GM23338 (cell line): ENCODE data around the gene CCR5. TPM values are rescaled to one million over a fixed set of nuclear protein-coding genes. Genes with fewer than 3 reads are reported as not detected.

Experiments
- ATAC-seq: fragments of 200-7000 bp; cut with Tn5 transposase; 3 replicates; pipeline ENCODE4 v1.9.1; 2020
- DNase-seq: peaks from one replicate; pipeline ENCODE4 v3.0.0-alpha.2; 2015; ENCODE audit warnings: low spot score
- H2AFZ ChIP-seq: fragments of 200-600 bp; sonication (generic); 2 replicates; pipeline ENCODE4 v1.8.0; 2016; ENCODE audit warnings: antibody characterized with exemption, mild to moderate bottlenecking, moderate library complexity
- H3F3A ChIP-seq: fragments of 200-600 bp; sonication (generic); replicated peaks from 2 replicates; pipeline ENCODE4 v1.8.0; 2017; ENCODE audit warnings: antibody characterized with exemption, mixed run types, low read depth
- H3K27ac ChIP-seq: fragments of 200-600 bp; sonication (generic); 2 replicates; pipeline ENCODE4 v1.6.1; 2016; ENCODE audit warnings: low read depth
- H3K27me3 ChIP-seq: fragments of 200-600 bp; sonication (generic); 2 replicates; pipeline ENCODE4 v1.8.0; 2016; ENCODE audit warnings: mild to moderate bottlenecking, mixed run types, moderate library complexity; ENCODE audit not compliant: insufficient read depth
- H3K36me3 ChIP-seq: fragments of 200-600 bp; sonication (generic); 2 replicates; pipeline ENCODE4 v1.8.0; 2016; ENCODE audit warnings: mild to moderate bottlenecking; ENCODE audit not compliant: insufficient read depth
- H3K4me1 ChIP-seq: fragments of 200-600 bp; sonication (generic); 2 replicates; pipeline ENCODE4 v1.8.0; 2016; ENCODE audit warnings: mild to moderate bottlenecking, moderate library complexity; ENCODE audit not compliant: insufficient read depth
- H3K4me2 ChIP-seq: fragments of 200-600 bp; sonication (generic); 2 replicates; pipeline ENCODE4 v1.7.1; 2017; ENCODE audit warnings: mixed run types
- H3K4me3 ChIP-seq: fragments of 200-600 bp; sonication (generic); 2 replicates; pipeline ENCODE4 v1.6.1; 2016; ENCODE audit warnings: mixed run types
- H3K79me2 ChIP-seq: fragments of 200-600 bp; sonication (generic); replicated peaks from 2 replicates; pipeline ENCODE4 v1.8.0; 2017; ENCODE audit warnings: mild to moderate bottlenecking; ENCODE audit not compliant: insufficient read depth
- H3K9me2 ChIP-seq: fragments of 200-600 bp; sonication (generic); 2 replicates; pipeline ENCODE4 v1.8.0; 2017; ENCODE audit not compliant: insufficient read depth
- H4K20me1 ChIP-seq: fragments of 200-600 bp; sonication (generic); replicated peaks from 2 replicates; pipeline ENCODE4 v1.8.0; 2017; ENCODE audit warnings: mild to moderate bottlenecking; ENCODE audit not compliant: insufficient read depth
- H3K27ac Mint-ChIP-seq: 2 replicates; pipeline ENCODE4 v1.8.0; 2020; ENCODE audit warnings: inconsistent platforms, mild to moderate bottlenecking, moderate library complexity, mixed read lengths
- H3K27me3 Mint-ChIP-seq: 3 replicates; pipeline ENCODE4 v1.8.0; 2022; ENCODE audit warnings: low read depth, mild to moderate bottlenecking, moderate library complexity, mixed read lengths, inconsistent platforms; ENCODE audit not compliant: insufficient read depth, poor library complexity
- H3K36me3 Mint-ChIP-seq: 3 replicates; pipeline ENCODE4 v1.8.0; 2021; ENCODE audit warnings: low read depth, mild to moderate bottlenecking, inconsistent platforms, moderate library complexity, mixed read lengths
- H3K4me1 Mint-ChIP-seq: 3 replicates; pipeline ENCODE4 v1.8.0; 2020; ENCODE audit warnings: mild to moderate bottlenecking, inconsistent platforms, mixed read lengths
- H3K4me3 Mint-ChIP-seq: 3 replicates; pipeline ENCODE4 v1.8.0; 2021; ENCODE audit warnings: moderate library complexity, mild to moderate bottlenecking, inconsistent platforms, mixed read lengths
- H3K9me3 Mint-ChIP-seq: 3 replicates; pipeline ENCODE4 v1.8.0; 2020; ENCODE audit warnings: moderate library complexity, mild to moderate bottlenecking, inconsistent platforms, mixed read lengths
- CREB1 ChIP-seq: fragments of 250-450 bp; sonication (Bioruptor Pico); IDR thresholded peaks from 2 replicates; pipeline ENCODE4 v1.5.0; 2020; ENCODE audit warnings: low read depth, mild to moderate bottlenecking, moderate library complexity
- EZH2 ChIP-seq: fragments of 200-600 bp; sonication (generic); IDR thresholded peaks from one replicate; pipeline ENCODE4 v1.8.0; 2017; ENCODE audit warnings: antibody characterized with exemption, mild to moderate bottlenecking, low read depth; ENCODE audit not compliant: unreplicated experiment
- EZH2phosphoT487 ChIP-seq: fragments of 200-600 bp; sonication (generic); IDR thresholded peaks from one replicate; pipeline ENCODE4 v1.8.1; 2018; ENCODE audit warnings: antibody characterized with exemption; ENCODE audit not compliant: unreplicated experiment
- NANOG ChIP-seq: IDR thresholded peaks from 2 replicates; pipeline ENCODE4 v1.6.1; 2016; ENCODE audit warnings: antibody characterized with exemption, borderline replicate concordance
- STAT1 ChIP-seq: IDR thresholded peaks from one replicate; pipeline ENCODE4 v1.6.1; 2016; ENCODE audit warnings: antibody characterized with exemption; ENCODE audit not compliant: unreplicated experiment
- ZNF114 ChIP-seq: fragments of 250-450 bp; sonication (Bioruptor Pico); IDR thresholded peaks from 2 replicates; pipeline ENCODE4 v1.5.0; 2020; ENCODE audit warnings: mild to moderate bottlenecking, moderate library complexity
- polyA plus RNA-seq: library from polyadenylated mRNA; unstranded; fragments of >200 nt; fragmentation: Nextera tagmentation; extraction: Ambion mirVana; gene quantifications from 2 replicates; pipeline ENCODE4 v1.2.1, GENCODE V29; 2016
- total RNA-seq: library from RNA; depleted of rRNA; stranded (reverse); fragments of >200 nt; shearing (Covaris generic); gene quantifications from 2 replicates; pipeline ENCODE4 v1.2.3, GENCODE V29; 2014
- TF ChIP-seq, protein P1 (sequence below), 2 experiments: fragments of 200-600 bp in 1 of 2; sonication (generic) in 1 of 2; conservative IDR thresholded peaks; 2 replicates each; pipeline versions ENCODE4 v1.5.1 to v1.6.1; 2016 to 2017; ENCODE audit warnings: antibody characterized with exemption in 2 of 2, low read depth in 2 of 2, mild to moderate bottlenecking in 2 of 2, moderate library complexity in 1 of 2
- TF ChIP-seq, protein P2 (sequence below): fragments of 250-450 bp; sonication (Bioruptor Pico); IDR thresholded peaks from 2 replicates; pipeline ENCODE4 v1.5.0; 2020; ENCODE audit warnings: mild to moderate bottlenecking, moderate library complexity
- TF ChIP-seq, protein P3 (sequence below): IDR thresholded peaks from 2 replicates; pipeline ENCODE4 v1.6.1; 2016; ENCODE audit warnings: antibody characterized with exemption
- TF ChIP-seq, protein P4 (sequence below): IDR thresholded peaks from one replicate; pipeline ENCODE4 v1.6.1; 2018; ENCODE audit warnings: antibody characterized with exemption; ENCODE audit not compliant: unreplicated experiment

Gene CCR5
- total and polyA plus RNA-seq, 2 experiments from 2014 or later = not detected

DNA sequence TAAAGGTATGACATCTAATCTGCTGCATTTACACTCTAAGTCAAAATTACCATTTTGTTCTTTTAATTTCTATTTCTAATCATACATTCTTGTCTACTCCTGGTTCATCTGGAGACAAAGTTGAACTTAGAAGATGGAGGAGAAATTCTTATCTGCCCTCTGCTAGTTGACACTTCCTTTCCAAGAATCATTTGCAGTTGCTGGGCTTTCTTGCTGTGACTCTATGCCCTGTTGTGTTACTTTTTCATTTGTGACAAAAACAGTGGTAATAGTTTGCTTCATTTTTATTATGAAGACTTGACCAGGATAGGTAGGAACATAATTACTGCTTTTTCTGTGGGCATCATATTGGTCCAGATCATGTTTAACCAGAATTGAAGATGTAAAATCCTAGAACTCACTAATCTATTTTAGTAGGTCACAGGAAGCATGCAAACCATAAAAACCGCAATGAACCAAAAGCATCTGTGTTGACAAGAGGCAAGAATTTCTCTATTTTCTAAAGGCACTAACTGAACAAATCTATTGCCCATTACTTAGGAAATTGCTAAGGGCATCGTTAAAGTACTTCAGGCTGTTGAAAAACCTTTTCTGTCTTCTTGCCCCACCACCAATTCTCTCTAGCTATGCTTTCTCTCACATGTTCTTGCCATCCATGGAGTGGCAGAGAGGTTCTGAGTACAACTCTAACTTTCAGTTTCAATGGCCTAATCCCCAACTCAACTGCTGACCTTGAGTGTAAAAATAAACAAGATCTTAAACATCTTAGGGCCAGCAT is 21.1 kb upstream of the CCR5 start:
- Histone ChIP-seq H2AFZ (no peak overlapping the region), H3K27me3 (no peaks in the 10 kb centered on the region), H3K79me2 (no peaks in the 10 kb centered on the region), H3K36me3 (no peaks in the 10 kb centered on the region), H4K20me1 (no peaks in the 10 kb centered on the region), H3K4me2 (no peak overlapping the region), H3K4me3 (no peak overlapping the region), H3K9me2 (peaks cover 6% of the 10 kb centered on the region; the same call in 1 of the 2 replicates), H3F3A (no peaks in the 10 kb centered on the region), H3K4me1 (peaks cover 4% of the 10 kb centered on the region; the same call in 1 of the 2 replicates), H3K27ac (no peak overlapping the region)
- Mint-ChIP-seq H3K4me3 (no peak overlapping the region), H3K4me1 (peaks cover 6% of the 10 kb centered on the region; the same call in 2 of the 3 replicates), H3K27me3 (peaks cover 4% of the 10 kb centered on the region), H3K36me3 (peaks cover 4% of the 10 kb centered on the region; the same call in 1 of the 3 replicates), H3K9me3 (peaks cover 25% of the 10 kb centered on the region; the same call in 2 of the 3 replicates), H3K27ac (no peak overlapping the region)
- ATAC-seq (no peak), DNase-seq (no peak)
- no peak for TF ChIP-seq ZNF114
- TF ChIP-seq EZH2 = no peak
- TF ChIP-seq, protein P1, sequence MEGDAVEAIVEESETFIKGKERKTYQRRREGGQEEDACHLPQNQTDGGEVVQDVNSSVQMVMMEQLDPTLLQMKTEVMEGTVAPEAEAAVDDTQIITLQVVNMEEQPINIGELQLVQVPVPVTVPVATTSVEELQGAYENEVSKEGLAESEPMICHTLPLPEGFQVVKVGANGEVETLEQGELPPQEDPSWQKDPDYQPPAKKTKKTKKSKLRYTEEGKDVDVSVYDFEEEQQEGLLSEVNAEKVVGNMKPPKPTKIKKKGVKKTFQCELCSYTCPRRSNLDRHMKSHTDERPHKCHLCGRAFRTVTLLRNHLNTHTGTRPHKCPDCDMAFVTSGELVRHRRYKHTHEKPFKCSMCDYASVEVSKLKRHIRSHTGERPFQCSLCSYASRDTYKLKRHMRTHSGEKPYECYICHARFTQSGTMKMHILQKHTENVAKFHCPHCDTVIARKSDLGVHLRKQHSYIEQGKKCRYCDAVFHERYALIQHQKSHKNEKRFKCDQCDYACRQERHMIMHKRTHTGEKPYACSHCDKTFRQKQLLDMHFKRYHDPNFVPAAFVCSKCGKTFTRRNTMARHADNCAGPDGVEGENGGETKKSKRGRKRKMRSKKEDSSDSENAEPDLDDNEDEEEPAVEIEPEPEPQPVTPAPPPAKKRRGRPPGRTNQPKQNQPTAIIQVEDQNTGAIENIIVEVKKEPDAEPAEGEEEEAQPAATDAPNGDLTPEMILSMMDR (conservative IDR thresholded peaks at IDR 0.05; ENCODE audit: low read depth in 2 of 2) = no peak
- TF ChIP-seq, protein P2, sequence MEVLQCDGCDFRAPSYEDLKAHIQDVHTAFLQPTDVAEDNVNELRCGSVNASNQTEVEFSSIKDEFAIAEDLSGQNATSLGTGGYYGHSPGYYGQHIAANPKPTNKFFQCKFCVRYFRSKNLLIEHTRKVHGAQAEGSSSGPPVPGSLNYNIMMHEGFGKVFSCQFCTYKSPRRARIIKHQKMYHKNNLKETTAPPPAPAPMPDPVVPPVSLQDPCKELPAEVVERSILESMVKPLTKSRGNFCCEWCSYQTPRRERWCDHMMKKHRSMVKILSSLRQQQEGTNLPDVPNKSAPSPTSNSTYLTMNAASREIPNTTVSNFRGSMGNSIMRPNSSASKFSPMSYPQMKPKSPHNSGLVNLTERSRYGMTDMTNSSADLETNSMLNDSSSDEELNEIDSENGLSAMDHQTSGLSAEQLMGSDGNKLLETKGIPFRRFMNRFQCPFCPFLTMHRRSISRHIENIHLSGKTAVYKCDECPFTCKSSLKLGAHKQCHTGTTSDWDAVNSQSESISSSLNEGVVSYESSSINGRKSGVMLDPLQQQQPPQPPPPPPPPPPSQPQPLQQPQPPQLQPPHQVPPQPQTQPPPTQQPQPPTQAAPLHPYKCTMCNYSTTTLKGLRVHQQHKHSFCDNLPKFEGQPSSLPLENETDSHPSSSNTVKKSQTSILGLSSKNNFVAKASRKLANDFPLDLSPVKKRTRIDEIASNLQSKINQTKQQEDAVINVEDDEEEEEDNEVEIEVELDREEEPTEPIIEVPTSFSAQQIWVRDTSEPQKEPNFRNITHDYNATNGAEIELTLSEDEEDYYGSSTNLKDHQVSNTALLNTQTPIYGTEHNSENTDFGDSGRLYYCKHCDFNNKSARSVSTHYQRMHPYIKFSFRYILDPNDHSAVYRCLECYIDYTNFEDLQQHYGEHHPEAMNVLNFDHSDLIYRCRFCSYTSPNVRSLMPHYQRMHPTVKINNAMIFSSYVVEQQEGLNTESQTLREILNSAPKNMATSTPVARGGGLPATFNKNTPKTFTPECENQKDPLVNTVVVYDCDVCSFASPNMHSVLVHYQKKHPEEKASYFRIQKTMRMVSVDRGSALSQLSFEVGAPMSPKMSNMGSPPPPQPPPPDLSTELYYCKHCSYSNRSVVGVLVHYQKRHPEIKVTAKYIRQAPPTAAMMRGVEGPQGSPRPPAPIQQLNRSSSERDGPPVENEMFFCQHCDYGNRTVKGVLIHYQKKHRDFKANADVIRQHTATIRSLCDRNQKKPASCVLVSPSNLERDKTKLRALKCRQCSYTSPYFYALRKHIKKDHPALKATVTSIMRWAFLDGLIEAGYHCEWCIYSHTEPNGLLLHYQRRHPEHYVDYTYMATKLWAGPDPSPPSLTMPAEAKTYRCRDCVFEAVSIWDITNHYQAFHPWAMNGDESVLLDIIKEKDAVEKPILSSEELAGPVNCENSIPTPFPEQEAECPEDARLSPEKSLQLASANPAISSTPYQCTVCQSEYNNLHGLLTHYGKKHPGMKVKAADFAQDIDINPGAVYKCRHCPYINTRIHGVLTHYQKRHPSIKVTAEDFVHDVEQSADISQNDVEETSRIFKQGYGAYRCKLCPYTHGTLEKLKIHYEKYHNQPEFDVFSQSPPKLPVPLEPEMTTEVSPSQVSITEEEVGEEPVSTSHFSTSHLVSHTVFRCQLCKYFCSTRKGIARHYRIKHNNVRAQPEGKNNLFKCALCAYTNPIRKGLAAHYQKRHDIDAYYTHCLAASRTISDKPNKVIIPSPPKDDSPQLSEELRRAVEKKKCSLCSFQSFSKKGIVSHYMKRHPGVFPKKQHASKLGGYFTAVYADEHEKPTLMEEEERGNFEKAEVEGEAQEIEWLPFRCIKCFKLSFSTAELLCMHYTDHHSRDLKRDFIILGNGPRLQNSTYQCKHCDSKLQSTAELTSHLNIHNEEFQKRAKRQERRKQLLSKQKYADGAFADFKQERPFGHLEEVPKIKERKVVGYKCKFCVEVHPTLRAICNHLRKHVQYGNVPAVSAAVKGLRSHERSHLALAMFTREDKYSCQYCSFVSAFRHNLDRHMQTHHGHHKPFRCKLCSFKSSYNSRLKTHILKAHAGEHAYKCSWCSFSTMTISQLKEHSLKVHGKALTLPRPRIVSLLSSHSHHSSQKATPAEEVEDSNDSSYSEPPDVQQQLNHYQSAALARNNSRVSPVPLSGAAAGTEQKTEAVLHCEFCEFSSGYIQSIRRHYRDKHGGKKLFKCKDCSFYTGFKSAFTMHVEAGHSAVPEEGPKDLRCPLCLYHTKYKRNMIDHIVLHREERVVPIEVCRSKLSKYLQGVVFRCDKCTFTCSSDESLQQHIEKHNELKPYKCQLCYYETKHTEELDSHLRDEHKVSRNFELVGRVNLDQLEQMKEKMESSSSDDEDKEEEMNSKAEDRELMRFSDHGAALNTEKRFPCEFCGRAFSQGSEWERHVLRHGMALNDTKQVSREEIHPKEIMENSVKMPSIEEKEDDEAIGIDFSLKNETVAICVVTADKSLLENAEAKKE = no peak
- TF ChIP-seq EZH2phosphoT487 = no peak
- no peak for TF ChIP-seq CREB1 (CRISPR knock-in tag)
- no peak for TF ChIP-seq STAT1
- TF ChIP-seq, protein P3, sequence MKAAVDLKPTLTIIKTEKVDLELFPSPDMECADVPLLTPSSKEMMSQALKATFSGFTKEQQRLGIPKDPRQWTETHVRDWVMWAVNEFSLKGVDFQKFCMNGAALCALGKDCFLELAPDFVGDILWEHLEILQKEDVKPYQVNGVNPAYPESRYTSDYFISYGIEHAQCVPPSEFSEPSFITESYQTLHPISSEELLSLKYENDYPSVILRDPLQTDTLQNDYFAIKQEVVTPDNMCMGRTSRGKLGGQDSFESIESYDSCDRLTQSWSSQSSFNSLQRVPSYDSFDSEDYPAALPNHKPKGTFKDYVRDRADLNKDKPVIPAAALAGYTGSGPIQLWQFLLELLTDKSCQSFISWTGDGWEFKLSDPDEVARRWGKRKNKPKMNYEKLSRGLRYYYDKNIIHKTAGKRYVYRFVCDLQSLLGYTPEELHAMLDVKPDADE = no peak
- TF ChIP-seq, protein P4, sequence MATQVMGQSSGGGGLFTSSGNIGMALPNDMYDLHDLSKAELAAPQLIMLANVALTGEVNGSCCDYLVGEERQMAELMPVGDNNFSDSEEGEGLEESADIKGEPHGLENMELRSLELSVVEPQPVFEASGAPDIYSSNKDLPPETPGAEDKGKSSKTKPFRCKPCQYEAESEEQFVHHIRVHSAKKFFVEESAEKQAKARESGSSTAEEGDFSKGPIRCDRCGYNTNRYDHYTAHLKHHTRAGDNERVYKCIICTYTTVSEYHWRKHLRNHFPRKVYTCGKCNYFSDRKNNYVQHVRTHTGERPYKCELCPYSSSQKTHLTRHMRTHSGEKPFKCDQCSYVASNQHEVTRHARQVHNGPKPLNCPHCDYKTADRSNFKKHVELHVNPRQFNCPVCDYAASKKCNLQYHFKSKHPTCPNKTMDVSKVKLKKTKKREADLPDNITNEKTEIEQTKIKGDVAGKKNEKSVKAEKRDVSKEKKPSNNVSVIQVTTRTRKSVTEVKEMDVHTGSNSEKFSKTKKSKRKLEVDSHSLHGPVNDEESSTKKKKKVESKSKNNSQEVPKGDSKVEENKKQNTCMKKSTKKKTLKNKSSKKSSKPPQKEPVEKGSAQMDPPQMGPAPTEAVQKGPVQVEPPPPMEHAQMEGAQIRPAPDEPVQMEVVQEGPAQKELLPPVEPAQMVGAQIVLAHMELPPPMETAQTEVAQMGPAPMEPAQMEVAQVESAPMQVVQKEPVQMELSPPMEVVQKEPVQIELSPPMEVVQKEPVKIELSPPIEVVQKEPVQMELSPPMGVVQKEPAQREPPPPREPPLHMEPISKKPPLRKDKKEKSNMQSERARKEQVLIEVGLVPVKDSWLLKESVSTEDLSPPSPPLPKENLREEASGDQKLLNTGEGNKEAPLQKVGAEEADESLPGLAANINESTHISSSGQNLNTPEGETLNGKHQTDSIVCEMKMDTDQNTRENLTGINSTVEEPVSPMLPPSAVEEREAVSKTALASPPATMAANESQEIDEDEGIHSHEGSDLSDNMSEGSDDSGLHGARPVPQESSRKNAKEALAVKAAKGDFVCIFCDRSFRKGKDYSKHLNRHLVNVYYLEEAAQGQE = no peak
- no peak for TF ChIP-seq NANOG
